Natural killer cell (primary cell): ENCODE data around the gene HTR3B. TPM values are rescaled to one million over a fixed set of nuclear protein-coding genes. Genes with fewer than 3 reads are reported as not detected.
"Not testable (repeated sequence)": the region's sequence is repeated elsewhere in the genome, so short reads cannot be mapped to it uniquely, and the experiment has no call there.

Experiments used
- ATAC-seq, 3 donors: fragments of 150-1000 bp in 2 of 3; fragments of 200-7000 bp in 1 of 3; cut with Tn5 transposase; 1 replicate in 1 of 3; 2 replicates in 2 of 3; pipeline ENCODE4 v1.10.0; 2021; ENCODE audit warnings: mild to moderate bottlenecking in 2 of 3, moderate library complexity in 2 of 3
- DNase-seq, 2 donors: peaks; one replicate each; pipeline versions ENCODE4 v3.0.0 to v3.0.0-alpha.2; 2013 to 2021; ENCODE audit warnings: mixed read lengths in 1 of 2
- H3K27ac ChIP-seq: one replicate; pipeline ENCODE4 v1.5.1; 2013; ENCODE audit warnings: mild to moderate bottlenecking, low read length
- H3K27me3 ChIP-seq: one replicate; pipeline ENCODE4 v1.6.1; 2013; ENCODE audit warnings: low read length; ENCODE audit not compliant: control insufficient read depth, insufficient read depth
- H3K36me3 ChIP-seq: one replicate; pipeline ENCODE4 v1.6.1; 2013; ENCODE audit warnings: low read length; ENCODE audit not compliant: control insufficient read depth, insufficient read depth
- H3K4me1 ChIP-seq: one replicate; pipeline ENCODE4 v1.6.1; 2013; ENCODE audit warnings: low read length; ENCODE audit not compliant: control insufficient read depth, insufficient read depth
- H3K4me3 ChIP-seq: one replicate; pipeline ENCODE4 v1.5.1; 2013; ENCODE audit warnings: low read length
- H3K9me3 ChIP-seq: one replicate; pipeline ENCODE4 v1.6.1; 2013; ENCODE audit warnings: low read length; ENCODE audit not compliant: control insufficient read depth, insufficient read depth
- H3K27ac Mint-ChIP-seq, 2 donors: one replicate each; pipeline ENCODE4 v1.8.0; 2022; ENCODE audit warnings: mild to moderate bottlenecking in 2 of 2, mixed read lengths in 2 of 2, moderate library complexity in 1 of 2
- H3K27me3 Mint-ChIP-seq, 2 donors: one replicate each; pipeline ENCODE4 v1.8.0; 2022; ENCODE audit warnings: low read depth in 2 of 2, mixed read lengths in 2 of 2
- H3K36me3 Mint-ChIP-seq: one replicate; pipeline ENCODE4 v1.8.0; 2022; ENCODE audit warnings: mixed read lengths
- H3K4me1 Mint-ChIP-seq, 2 donors: one replicate each; pipeline ENCODE4 v1.8.0; 2022; ENCODE audit warnings: mixed read lengths in 2 of 2
- H3K4me3 Mint-ChIP-seq: one replicate; pipeline ENCODE4 v1.8.0; 2022; ENCODE audit warnings: mild to moderate bottlenecking, moderate library complexity, mixed read lengths
- H3K9me3 Mint-ChIP-seq, 2 donors: one replicate each; pipeline ENCODE4 v1.8.0; 2022; ENCODE audit warnings: mixed read lengths in 2 of 2
- CTCF ChIP-seq: fragments of 200-600 bp; IDR thresholded peaks from one replicate; pipeline ENCODE4 v1.8.0; 2022; ENCODE audit warnings: antibody characterized with exemption
- WGBS: methylation state at CpG from one replicate; pipeline ENCODE4 v1.1.7; 2013; ENCODE audit warnings: missing lambda C conversion rate; ENCODE audit not compliant: insufficient coverage; 5-methylcytosine and 5-hydroxymethylcytosine counted together
- intact Hi-C: fragments of 100-400 bp; cut with micrococcal nuclease; formaldehyde crosslinking; loops from one replicate; pipeline ENCODE4 v1.14.2; 2022
- total RNA-seq, 4 donors: library from RNA; stranded (reverse); fragments of 120-200 nt in 1 of 4; gene quantifications; one replicate each; pipeline versions ENCODE4 v1.2.3 to v1.2.4, GENCODE V29; 2013 to 2022

Gene HTR3B
- total RNA-seq, 3 donors from 2014 or later (not counting 1 experiment from before 2014, with no cell fraction given) = not detected

DNA sequence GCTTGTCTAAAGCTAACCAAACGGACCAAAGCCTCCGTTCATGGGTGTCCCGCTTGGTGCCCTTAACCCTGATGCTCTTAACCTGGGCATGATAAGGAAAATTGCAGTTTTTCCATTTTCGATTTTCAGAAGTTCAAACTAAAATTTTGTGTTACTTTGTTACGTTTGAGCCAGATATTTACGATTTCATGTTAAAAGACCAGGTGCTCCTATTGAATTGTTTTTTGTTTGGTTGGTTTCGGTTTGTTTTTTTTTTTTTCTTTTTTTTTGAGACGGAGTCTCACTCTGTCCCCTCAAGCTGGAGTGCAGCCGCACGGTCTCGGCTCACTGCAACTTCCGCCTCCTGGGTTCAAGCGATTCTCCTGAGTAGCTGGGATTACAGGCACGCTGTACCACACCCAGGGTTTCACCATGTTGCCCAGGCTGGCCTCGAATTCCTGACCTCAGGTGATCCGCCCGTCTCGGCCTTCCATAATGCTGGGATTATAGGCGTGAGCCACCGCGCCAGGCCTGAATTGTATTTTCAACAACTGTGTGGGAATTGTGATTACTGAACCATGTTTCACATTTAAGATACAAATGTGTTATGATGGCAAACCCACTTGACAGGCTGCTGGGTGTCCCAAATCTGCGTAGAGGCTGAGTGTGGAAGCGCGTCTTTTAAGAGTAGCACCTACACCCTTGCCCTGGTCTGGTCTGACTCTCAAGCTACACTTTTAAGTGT, 28.4 kb upstream of the HTR3B start:
- TF ChIP-seq CTCF = no peak
- peak in 1 of 2 donors; percentile 24 for DNase-seq
- Histone ChIP-seq H3K27me3 (no peaks in the 10 kb centered on the region), H3K27ac (peak overlapping the region; percentile 92), H3K9me3 (no peaks in the 10 kb centered on the region), H3K4me3 (peak overlapping the region; percentile 95), H3K36me3 (peaks cover 2% of the 10 kb centered on the region), H3K4me1 (peaks cover 31% of the 10 kb centered on the region)
- WGBS = 85% methylated on average over 24 of the region's 24 CpGs
- no peak for ATAC-seq
- Mint-ChIP-seq H3K4me3 (peak overlapping the region; percentile 93), H3K36me3 (no peaks in the 10 kb centered on the region), H3K4me1 (peaks cover 45 to 47% of the 10 kb centered on the region in 2 donors), H3K27ac (peak overlapping the region; percentile 93), H3K27me3 (no peaks in the 10 kb centered on the region), H3K9me3 (no peaks in the 10 kb centered on the region)
- intact Hi-C loops = loop anchor here (10.0 kb wide), 2 partner anchors 101 to 529 kb away; partner anchors contain the start of genes C11orf71, CLDN25, RBM7 and ZW10

GRCh38 chr11:113876798-113877669, 27.6 kb upstream of the HTR3B start:
- H3K27ac ChIP-seq = no peak overlapping the region
- intact Hi-C loops = loop anchor here (10.0 kb wide), 2 partner anchors 102 to 528 kb away; partner anchors contain the start of genes C11orf71, CLDN25, RBM7 and ZW10
- H3K27ac Mint-ChIP-seq = peak overlapping the region; percentile 93
- H3K4me3 Mint-ChIP-seq = peak overlapping the region; percentile 93
- no peaks in the 10 kb centered on the region for H3K27me3 Mint-ChIP-seq
- peaks cover 37 to 39% of the 10 kb centered on the region in 2 donors for H3K4me1 Mint-ChIP-seq
- TF ChIP-seq CTCF = no peak
- no peaks in the 10 kb centered on the region for H3K9me3 Mint-ChIP-seq
- H3K36me3 ChIP-seq = peaks cover 2% of the 10 kb centered on the region
- no peaks in the 10 kb centered on the region for H3K27me3 ChIP-seq
- ATAC-seq (no peak), DNase-seq (peak in 1 of 2 donors; percentile 21)
- H3K9me3 ChIP-seq = no peaks in the 10 kb centered on the region
- H3K4me1 ChIP-seq = peaks cover 23% of the 10 kb centered on the region
- 97% methylated on average over 7 of the region's 8 CpGs for WGBS
- no peaks in the 10 kb centered on the region for H3K36me3 Mint-ChIP-seq
- H3K4me3 ChIP-seq = no peak overlapping the region

DNA sequence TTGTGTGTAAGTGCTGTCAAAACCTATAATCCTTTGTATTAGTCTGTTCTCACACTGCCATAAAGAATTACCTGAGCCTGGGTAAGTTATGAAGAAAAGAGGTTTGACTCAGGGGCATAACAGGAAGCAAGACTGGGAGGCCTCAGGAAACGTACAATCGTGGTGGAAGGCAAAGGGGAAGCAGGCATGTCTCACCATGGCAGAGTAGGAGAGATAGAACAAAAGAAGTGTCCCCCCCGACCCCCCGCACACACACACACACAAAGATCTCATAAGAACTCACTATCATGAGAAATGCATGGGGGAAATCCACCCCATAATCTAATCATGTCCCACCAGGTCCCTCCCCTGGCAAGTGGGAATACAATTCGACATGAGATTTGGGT, 26.9 kb upstream of the HTR3B start:
- H3K4me3 Mint-ChIP-seq = peak overlapping the region; percentile 63
- H3K9me3 Mint-ChIP-seq = no peaks in the 10 kb centered on the region
- H3K4me1 Mint-ChIP-seq = peaks cover 30 to 33% of the 10 kb centered on the region in 2 donors
- peak overlapping the region in 1 of 2 donors; percentile 93 for H3K27ac Mint-ChIP-seq
- no peaks in the 10 kb centered on the region for H3K36me3 Mint-ChIP-seq
- intact Hi-C loops = loop anchor here (10.0 kb wide), 2 partner anchors 103 to 527 kb away; partner anchors contain the start of genes C11orf71, CLDN25, RBM7 and ZW10
- no peak for ATAC-seq
- no peak overlapping the region for H3K4me3 ChIP-seq
- H3K9me3 ChIP-seq = no peaks in the 10 kb centered on the region
- 18% methylated on average over 4 of the region's 5 CpGs for WGBS
- no peaks in the 10 kb centered on the region for H3K27me3 ChIP-seq
- no peaks in the 10 kb centered on the region for H3K27me3 Mint-ChIP-seq
- DNase-seq = no peak
- no peak overlapping the region for H3K27ac ChIP-seq
- no peak for TF ChIP-seq CTCF
- peaks cover 19% of the 10 kb centered on the region for H3K4me1 ChIP-seq
- peaks cover 2% of the 10 kb centered on the region for H3K36me3 ChIP-seq

DNA sequence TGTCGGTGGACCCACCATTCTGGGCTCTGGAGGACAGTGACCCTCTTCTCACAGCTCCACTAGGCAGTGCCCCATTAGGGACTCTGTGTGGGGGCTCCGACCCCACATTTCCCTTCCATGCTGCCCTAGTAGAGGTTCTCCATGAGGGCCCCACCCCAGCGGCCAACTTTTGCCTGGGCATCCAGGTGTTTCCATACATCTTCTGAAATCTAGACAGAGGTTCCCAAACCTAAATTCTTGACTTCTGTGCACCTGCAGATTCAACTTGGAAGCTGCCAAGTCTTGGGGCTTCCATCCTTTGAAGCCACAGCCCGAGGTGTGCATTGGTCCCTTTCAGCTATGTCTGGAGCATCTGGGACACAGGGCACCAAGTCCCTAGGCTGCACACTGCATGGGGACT, 25.1 kb upstream of the HTR3B start:
- peaks cover 16 to 19% of the 10 kb centered on the region in 2 donors for H3K4me1 Mint-ChIP-seq
- not testable (repeated sequence) for H3K27me3 Mint-ChIP-seq, H3K4me3 ChIP-seq, H3K4me1 ChIP-seq, H3K36me3 ChIP-seq, H3K27ac Mint-ChIP-seq, H3K4me3 Mint-ChIP-seq, H3K27me3 ChIP-seq, H3K9me3 ChIP-seq, DNase-seq, H3K9me3 Mint-ChIP-seq, ATAC-seq, H3K36me3 Mint-ChIP-seq, H3K27ac ChIP-seq
- intact Hi-C loops = loop anchor here (10.0 kb wide), 2 partner anchors 105 to 525 kb away; partner anchors contain the start of genes C11orf71, CLDN25, RBM7 and ZW10
- WGBS = 94% methylated on average over 4 of the region's 4 CpGs
